HG02884 (cell line): ENCODE measurements around the gene TTL.
"Not testable (repeated sequence)": the region's sequence is repeated elsewhere in the genome, so short reads cannot be mapped to it uniquely, and the experiment has no call there.

ENCODE experiments used
- ATAC-seq: cut with Tn5 transposase; IDR thresholded peaks from one replicate; pipeline ENCODE4 v1.9.1; 2021; ENCODE audit warnings: mild to moderate bottlenecking, moderate library complexity; ENCODE audit not compliant: unreplicated experiment

The TTL gene

DNA sequence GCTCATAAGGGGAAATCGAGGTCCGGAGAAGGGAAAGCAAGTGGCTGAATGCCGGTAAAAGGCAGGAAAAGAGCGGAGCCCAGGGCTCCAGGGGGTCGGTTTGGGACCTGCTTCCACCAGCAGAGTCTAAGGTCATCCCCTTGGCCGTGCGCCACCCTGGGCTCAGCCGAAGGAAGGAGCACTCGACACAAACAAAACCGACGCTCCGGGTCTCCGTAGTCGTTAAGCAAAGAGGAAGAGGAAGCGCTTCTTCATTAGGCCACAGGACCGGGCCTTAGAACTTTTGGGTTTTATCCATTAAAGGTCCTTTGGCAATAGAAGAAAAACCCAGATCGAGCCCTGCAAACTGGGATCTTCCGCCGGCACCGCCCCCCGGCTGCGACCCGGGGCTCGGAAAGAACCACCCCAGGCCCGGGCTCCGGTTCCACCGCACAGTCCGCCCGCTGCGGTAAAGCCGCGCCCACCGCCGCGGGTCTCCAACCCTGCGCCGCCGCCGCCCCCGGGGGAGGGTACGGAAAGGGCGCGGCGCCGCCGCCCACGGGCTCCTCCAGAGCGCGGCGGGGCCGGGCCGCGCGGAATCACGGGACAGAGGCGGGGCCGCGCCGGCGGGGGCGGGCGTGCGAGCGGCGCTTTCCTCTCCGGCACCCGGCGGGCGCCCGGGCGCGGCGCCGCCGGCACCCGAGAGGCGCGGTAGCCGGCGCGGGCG is at the start of gene TTL:
TSS of gene TTL (plus strand) at position 629 of the 706 bp plus-strand sequence. CDS start 189 bp downstream, outside the sequence.
- ATAC-seq: peak; percentile 62

DNA sequence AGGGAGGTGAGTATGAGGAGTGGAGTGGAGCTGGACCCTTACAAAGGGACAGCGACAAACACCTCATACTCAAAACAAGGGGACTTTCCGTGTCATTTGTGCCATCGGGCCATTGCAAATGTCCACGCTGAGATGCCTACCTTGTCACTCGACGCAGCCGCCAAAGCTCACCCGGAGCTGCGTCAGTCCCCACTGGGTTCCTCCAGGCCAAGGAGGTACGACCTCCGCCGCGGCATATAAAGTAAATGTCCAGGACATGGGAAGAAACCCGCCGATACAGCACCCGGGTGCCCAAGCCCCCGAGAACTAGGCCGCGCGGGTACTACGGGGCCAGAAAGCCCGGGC is 49.6 kb upstream of the TTL start:
- not testable (repeated sequence) for ATAC-seq

DNA sequence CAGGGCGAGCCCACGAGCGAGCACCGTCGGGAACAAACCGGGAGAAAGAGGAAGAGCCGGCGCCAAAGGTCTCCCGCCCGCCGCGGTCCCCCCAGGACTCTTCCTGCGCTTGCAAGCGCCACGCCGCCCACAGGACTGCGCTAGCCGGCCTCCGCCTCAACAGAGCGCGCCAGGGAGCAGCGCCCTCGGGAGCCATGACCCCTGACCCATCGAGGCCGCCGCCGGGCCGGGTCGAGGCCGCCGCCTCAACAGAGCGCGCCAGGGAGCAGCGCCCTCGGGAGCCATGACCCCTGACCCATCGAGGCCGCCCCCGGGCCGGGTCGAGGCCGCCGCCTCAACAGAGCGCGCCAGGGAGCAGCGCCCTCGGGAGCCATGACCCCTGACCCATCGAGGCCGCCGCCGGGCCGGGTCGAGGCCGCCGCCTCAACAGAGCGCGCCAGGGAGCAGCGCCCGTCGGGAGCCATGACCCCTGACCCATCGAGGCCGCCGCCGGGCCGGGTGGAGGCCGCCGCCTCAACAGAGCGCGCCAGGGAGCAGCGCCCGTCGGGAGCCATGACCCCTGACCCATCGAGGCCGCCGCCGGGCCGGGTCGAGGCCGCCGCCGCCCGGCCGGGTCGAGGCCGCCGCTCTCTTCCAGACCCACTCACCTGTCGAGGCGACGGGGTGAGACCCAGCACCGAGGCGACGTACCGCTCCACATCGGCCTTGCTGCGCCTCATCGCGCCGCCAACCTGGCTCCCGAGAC is 49.0 kb upstream of the TTL start:
- not testable (repeated sequence) for ATAC-seq

DNA sequence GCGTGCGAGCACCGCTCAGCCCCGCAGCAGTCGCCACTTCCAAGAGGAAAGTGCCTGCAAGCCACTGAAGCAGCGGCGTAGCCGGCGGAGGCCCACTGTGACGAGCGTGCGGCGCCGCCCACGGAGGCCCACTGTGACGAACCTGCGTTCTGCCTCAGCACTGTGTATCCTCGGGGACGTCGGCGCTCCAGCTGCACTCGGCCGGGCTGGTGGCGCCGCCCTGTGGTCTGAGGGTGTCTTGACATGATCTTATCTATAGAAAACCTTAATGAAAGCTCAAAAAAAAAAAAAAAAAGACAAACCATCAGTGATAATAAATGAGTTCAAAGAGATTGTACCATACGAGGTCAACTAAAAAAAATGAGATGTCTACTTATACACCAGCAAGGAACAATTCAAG is 48.5 kb upstream of the TTL start, which contains the start of gene RGPD8:
TSS of gene RGPD8 (minus strand) at position 166 of the 400 bp plus-strand sequence. CDS start 192 bp downstream, outside the sequence.
- ATAC-seq: peak; percentile 97

DNA sequence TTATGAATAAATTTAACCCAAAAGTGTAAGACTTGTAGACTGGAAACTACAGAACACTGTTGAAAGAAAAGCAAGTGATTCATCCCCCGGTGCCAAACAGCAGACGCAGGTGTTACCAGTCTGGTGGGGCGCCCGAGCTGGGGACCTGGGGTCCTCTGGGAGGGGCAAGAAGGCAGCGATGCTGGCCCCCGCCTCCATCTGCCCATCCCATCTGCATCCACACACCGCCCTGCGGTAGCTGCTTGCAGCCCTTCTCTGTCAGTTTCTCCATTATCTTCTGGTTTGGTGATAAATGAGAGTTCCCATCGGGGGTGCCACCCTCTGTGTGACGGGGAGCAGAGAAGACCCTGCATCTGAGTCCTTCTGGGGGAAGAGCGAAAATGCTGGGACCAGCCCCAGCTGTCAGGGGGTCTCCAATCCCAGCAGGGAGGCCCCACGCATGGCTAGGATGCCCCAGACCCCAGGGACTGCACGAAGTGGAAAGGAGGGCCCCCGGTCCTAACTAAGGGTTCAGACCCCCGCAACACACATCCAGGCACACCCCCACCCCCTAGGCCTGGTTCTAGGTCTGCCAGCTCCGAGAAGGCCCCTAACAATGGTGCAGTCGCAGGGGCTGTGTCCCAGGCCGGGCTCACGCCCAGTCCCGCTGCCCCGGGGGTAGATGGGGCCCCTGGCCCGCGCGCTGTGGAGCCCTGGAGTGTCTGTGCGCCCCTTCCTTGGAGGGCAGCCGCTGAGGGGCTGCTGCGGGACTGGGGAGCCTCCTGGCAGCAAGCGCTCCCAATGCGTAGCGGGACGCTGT is 47.8 kb upstream of the TTL start:
- no peak for ATAC-seq

DNA sequence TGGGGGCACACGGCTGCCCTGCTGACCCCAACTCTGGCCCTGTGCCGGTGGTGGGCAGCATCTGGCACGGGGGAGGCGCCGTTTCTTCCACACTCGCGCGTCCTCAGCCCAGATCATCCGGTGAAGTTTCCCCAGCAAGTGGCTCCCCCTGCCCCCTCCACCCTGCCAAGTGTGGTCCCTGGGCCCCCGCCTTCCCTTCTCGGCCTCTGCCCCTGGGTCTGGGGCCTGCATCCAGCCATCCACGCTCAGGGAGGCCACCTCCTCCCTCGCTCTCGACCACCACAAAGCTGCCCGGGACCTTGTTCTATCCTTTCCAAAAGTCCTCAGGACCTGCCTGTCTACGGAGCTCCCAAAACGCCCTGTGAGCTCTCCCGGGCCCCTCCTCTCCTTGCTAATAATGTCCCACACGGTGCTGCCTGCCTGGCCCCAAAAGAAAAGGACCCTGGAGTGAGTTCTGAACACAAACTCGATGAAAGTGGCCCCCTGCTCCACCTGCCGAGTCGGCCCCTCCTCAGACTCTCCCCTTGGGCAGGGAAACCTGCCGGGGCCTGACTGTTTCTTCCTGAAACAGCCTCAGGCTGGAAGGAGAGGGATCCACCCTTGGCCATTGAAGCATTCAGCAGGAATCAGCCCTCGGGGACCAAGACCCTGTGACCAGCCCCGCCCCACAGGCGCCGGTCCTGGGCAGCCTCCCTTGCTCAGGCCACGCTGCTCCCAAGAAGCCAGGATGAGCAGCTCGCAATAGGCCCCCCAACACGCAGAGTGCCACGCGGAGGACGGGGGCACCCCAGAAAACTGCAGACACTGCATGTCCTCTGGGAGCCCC is 46.9 kb upstream of the TTL start:
- not testable (repeated sequence) for ATAC-seq

DNA sequence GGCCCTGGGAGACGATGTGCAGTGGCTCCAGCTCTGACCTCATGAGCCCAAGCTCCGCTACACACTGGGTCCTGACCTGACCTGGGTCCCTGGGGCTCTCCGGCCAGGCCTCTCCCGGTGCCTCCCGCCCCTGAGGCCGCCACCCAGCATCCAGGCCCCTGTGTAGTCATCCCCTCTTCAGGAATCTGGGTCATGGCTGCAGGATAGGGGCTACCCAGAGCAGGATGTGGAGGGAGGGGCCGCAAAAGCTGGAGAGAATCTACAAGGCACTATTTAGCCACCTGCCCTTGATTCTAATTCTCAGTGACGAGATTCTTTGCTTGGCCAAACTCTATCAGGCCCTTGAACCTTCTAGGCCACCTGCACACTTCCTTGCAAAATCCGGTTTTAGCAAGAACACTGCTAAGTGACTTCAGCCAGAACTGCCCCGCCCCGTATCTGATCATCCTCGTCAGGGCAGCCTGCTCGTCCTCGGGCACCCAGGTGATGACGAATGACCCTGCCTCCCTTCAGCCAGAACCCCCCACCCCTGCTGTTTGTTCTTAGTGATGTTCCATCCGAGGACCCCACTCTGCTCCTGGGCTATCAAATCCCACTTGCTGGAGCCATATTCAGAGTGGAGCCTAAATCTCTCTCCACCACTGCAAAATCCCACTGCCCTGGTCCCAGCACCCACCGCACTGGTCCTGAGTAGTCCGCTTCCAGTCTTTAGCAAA is 46.1 kb upstream of the TTL start:
- not testable (repeated sequence) for ATAC-seq

DNA sequence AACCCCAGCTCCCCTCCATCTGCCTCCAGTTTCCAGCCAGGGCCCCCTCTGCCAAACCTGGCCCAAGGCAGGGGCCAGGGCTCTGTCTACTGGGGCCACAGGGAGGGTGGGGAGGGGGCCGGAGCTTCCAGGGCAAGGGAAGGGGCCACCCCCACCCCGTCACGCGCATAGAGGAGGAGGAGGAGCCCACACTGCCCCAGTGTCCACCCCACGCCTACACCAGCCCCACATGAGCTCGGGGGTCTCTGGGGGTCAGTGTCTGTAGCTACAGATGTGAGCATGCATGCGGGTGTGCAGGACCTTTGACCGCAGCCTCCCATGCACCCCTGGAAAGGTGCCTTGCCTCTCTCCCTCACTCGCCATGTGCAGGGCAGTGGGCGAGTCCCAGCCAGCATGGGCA is 45.0 kb upstream of the TTL start:
- ATAC-seq: not testable (repeated sequence)

DNA sequence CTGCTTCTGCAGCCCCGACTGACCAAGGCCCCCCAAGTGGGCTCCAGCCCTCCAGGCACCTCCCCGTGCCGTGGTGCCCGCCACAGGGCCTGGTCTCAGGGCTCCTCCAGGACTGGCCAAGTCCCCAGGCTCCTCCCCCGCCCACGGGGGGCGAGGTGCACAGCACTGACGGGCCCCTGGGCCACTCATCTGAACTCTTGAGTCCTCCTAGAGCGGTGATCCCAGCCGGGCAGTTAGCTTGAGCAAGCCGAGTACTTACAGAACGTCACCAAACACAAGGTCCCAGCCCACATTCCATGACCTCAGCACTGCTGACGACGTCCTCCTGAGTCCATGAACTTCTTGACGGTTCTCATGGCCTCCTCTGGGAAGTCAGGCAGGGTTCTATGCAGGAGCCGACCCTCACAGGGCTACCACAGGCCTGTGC is 44.5 kb upstream of the TTL start:
- ATAC-seq: not testable (repeated sequence)

DNA sequence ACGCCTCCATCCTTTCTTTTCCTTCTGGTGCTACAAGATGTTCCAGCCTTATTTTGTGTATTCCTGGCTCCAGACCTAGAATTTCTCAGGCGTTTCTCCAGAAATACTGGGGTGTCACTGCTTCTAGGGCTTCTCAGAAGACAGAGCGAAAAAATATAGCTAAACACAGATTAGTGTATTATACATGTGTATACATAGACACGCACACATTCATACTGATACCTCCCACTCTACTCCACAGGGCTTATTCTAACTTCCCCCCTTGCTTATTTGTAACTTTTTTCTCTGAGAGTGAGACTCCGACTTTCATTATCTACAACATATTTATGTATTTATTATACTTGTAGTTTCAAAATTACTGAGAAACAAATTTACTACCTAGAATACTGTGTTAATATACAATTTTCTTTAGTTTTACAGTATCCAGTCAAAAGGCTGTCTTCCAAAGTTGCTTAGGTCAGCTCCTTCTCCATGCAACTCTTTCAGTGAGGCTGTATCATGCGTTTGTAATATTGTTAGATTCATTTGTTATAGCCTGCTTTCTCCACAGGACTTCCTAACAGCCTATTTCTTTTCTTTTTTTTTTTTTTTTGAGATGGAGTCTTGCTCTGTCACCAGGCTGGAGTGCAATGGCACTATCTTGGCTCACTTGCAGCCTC is 43.2 kb upstream of the TTL start:
- not testable (repeated sequence) for ATAC-seq

DNA sequence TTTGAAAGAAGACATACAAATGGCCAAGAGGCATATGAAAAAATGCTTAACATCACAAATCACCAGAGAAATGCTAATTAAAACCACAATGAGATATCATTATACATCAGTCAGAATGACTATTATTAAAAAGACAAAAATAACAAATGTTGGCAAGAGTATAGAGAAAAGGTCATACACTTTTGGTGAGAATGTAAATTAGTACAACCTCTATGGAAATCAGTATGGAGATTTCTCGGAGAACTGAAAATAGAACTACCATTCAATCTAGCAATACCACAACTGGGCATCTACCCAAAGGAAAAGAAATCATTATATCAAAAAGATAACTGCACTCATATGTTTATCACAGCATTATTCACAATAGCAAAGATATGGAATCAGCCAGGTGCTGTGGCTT is 37.7 kb upstream of the TTL start:
- ATAC-seq: not testable (repeated sequence)

DNA sequence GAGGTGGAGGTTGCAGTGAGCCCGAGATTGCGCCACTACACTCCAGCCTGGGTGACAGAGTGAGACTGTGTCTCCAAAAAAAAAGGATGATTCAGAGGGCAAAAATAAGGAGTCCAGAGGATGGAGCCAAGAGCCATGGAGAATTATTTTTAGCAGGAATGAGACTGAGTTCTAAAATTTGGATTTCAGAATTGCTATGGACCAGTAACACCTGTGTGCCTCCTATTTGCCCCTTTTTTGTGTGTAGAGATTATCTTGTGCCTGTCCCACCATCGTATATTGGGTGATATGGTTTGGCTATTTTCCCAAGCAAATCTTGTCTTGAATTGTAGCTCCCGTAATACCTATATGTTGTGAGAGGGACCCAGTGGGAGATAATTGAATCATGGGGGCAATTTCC is 32.1 kb upstream of the TTL start:
- ATAC-seq: no peak

DNA sequence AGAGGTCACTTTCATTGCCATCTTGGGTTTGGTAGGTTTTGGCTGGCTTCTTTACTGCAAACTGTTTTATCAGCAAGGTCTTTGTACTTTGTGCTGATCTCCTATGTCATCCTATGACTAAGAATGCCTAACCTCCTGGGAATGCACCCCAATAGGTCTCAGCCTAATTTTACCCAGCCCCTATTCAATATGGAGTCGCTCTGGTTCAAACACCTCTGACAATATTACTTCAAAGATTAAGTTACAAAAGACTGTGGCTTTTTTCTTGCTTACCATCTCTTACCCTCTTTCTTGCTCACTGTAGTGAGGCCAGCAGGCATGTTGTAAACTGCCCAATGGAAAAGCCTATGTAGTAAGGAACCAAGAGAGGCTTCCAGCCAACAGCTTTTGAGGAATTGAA is 30.6 kb upstream of the TTL start:
- no peak for ATAC-seq

DNA sequence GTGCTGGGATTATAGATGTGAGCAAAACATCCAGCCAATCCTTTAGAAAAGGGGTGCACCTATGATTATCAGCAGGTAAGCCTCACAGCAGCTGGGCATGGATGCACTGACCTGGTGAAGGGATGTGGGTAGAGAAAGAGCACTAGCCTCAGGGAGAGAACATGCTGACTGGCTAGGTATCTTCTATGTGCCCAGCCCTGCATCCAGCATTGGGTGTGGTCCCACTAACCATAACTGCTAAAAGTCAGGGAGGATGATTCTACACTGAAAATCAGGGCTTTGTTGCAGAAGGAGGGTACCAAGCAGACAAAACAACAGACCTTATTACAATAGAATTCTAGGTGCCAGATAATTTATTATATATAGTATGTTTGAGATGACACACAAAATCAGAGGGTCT is 27.4 kb upstream of the TTL start:
- no peak for ATAC-seq

DNA sequence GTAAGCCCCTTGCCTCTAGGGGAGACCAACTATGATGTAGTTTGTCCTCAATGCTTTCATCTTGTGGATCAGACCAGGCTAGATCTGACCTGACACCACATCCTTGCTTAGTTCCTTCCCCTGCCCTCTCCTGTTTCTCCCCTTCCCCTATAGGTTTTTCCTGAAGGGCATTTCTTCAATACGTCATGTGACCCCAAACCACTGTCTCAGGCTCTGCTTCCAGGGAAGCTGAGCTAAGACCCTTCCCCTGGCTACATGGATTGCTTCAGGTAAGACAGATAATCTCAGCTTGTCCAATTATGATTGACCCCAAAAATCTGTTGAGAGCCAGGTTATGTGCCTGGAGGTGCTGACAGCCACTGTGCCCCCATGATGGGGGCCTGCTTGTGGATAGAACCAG is 22.6 kb upstream of the TTL start:
- ATAC-seq: no peak

DNA sequence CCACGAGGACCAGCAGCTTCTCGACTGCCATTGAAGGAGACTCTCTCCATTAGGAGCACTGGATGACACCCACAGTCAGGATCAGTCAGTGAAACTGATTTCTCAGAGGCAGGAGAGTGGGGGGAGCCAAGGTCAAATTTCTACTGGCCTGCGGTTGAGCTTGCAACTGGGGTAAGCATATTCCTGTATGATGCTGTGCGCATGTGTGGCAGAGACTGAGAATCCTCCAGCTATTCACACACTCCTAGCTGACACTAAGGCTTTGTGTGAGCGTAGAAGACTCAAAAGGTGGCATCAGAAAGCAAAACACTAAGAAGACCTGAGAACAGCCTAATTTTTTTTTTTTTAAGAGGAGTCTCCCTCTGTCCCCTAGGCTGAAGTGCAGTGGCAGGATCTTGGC is 19.8 kb upstream of the TTL start:
- no peak for ATAC-seq

DNA sequence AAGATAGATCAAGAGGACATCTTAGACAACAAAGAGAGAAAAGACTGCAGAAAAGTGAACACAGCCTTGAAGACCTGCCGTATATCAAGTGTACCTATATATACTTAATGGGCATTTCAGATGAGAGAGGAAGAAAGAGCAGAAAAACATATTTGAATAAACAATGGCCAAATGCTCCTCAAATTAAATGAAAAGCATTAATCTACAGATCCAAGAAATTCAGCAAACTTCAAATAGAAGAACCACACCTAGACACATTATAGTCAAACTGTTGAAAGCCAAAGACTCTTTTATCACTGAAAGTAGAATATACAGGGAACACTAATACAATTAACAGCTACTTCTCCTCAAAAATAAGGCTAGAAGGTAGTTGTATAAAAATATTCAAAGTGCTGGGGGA is 18.7 kb upstream of the TTL start:
- no peak for ATAC-seq

DNA sequence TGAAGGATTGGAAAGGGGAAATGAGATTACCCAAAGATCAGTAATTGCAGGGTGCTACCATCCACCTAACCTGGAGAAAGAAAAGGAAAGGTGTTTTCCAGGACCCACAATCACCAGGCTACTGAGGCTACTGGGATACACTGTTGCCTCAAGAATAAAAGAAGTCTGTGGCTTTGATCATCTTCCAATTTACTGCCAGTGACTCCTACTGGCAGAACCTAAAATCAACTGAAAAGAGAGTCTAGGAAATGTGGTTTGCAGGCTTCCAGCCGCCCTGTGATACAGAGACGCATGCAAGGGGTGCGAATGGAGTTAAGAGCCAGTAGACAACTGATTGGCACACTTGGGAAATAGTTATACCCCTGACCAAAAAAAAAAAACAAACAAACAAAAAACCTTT is 16.6 kb upstream of the TTL start:
- no peak for ATAC-seq

DNA sequence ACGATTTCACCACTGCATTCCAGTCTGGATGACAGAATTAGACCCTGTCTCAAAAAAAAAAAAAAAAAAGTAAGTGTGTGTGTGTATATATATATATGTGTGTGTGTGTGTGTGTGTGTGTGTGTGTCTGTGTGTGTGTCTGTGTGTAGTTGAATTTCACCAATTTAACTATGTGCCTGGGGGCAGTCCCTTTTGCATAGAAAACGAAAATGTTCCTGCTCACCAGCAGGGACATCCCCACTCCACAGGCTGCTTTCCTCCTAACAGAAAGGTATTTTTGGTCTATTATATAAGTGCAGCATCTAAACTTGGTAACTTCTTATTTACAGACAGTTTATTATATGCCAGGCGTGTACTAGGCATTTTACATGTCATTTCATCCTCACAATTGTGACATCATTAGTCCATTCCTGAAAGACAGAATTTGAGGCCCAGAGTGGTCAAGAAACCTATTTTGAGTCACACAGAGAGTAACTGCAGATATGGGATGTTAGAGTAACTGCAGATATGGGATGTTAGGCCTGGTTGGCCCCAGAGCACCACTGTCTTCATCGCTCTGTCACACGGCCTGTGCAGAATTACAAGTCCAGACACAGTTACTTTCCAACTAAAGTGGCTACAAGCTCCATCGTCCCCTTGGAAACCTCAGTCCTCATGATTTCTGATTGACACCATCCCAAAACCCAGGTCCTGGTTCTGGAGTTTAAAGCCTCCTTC is 9.3 kb upstream of the TTL start:
- ATAC-seq: no peak
